Smooth muscle cell (in vitro differentiated cells): ENCODE results near the gene KCNMB1. TPM values are rescaled to one million over a fixed set of nuclear protein-coding genes. Genes with fewer than 3 reads are reported as not detected.

ENCODE experiments used
- DNase-seq: peaks from one replicate; lab custom pipeline; 2025; ENCODE audit not compliant: unreplicated experiment; lab: John Stamatoyannopoulos, UW
- H2AFZ ChIP-seq: fragments of 200-600 bp; sonication (generic); 2 replicates; pipeline ENCODE4 v1.6.0; 2016; ENCODE audit warnings: antibody characterized with exemption, low read depth, mild to moderate bottlenecking
- H3F3A ChIP-seq: fragments of 200-600 bp; sonication (generic); 2 replicates; pipeline ENCODE4 v1.6.0; 2017; ENCODE audit warnings: antibody characterized with exemption, low read depth
- H3K27ac ChIP-seq: fragments of 200-600 bp; sonication (generic); 2 replicates; pipeline ENCODE4 v1.5.1; 2016; ENCODE audit warnings: low read depth, mild to moderate bottlenecking
- H3K27me3 ChIP-seq: fragments of 200-600 bp; sonication (generic); 2 replicates; pipeline ENCODE4 v1.6.1; 2016; ENCODE audit warnings: low read depth, mild to moderate bottlenecking
- H3K36me3 ChIP-seq: fragments of 200-600 bp; sonication (generic); 2 replicates; pipeline ENCODE4 v1.5.1; 2016; ENCODE audit warnings: low read depth
- H3K4me1 ChIP-seq: fragments of 200-600 bp; sonication (generic); 2 replicates; pipeline ENCODE4 v1.5.1; 2016; ENCODE audit warnings: low read depth
- H3K4me2 ChIP-seq: fragments of 200-600 bp; sonication (generic); 2 replicates; pipeline ENCODE4 v1.6.0; 2016; ENCODE audit warnings: mild to moderate bottlenecking
- H3K4me3 ChIP-seq: fragments of 200-600 bp; sonication (generic); 2 replicates; pipeline ENCODE4 v1.5.1; 2016; ENCODE audit warnings: mild to moderate bottlenecking
- H3K79me2 ChIP-seq: fragments of 200-600 bp; sonication (generic); 2 replicates; pipeline ENCODE4 v1.6.0; 2016; ENCODE audit warnings: low read depth, mild to moderate bottlenecking
- H3K9ac ChIP-seq: fragments of 200-600 bp; sonication (generic); 2 replicates; pipeline ENCODE4 v1.6.0; 2016; ENCODE audit warnings: low read depth
- H3K9me3 ChIP-seq: fragments of 200-600 bp; sonication (generic); replicated peaks from 2 replicates; pipeline ENCODE4 v1.5.1; 2016; ENCODE audit warnings: low read depth
- H4K20me1 ChIP-seq: fragments of 200-600 bp; sonication (generic); 2 replicates; pipeline ENCODE4 v1.6.0; 2016; ENCODE audit warnings: low read depth
- CTCF ChIP-seq: fragments of 200-600 bp; sonication (generic); IDR thresholded peaks from 2 replicates; pipeline ENCODE4 v1.5.1; 2017; ENCODE audit warnings: borderline replicate concordance, mild to moderate bottlenecking, antibody characterized with exemption; ENCODE audit not compliant: insufficient read depth, poor library complexity, severe bottlenecking
- WGBS: methylation state at CpG from one replicate; pipeline ENCODE4 v1.1.7; 2016; ENCODE audit warnings: low lambda C conversion rate; 5-methylcytosine and 5-hydroxymethylcytosine counted together
- polyA plus RNA-seq: library from polyadenylated mRNA; unstranded; fragments of >200 nt; fragmentation: Nextera tagmentation; extraction: Ambion mirVana; gene quantifications from 2 replicates; pipeline ENCODE4 v1.2.1, GENCODE V29; 2016
- total RNA-seq: library from RNA; depleted of rRNA; stranded (reverse); fragments of >200 nt; gene quantifications from 2 replicates; pipeline ENCODE4 v1.2.3, GENCODE V29; 2014

Gene KCNMB1
- total and polyA plus RNA-seq, 2 experiments from 2014 or later = 0.54 to 0.63 TPM

- Histone ChIP-seq H3K4me3 (no peak overlapping the region), H2AFZ (no peak overlapping the region), H3K79me2 (no peaks in the 10 kb centered on the region), H3K36me3 (no peaks in the 10 kb centered on the region), H3K27ac (no peak overlapping the region), H3K27me3 (no peaks in the 10 kb centered on the region), H3K9ac (no peak overlapping the region), H3K4me1 (peaks cover 12% of the 10 kb centered on the region), H3F3A (no peaks in the 10 kb centered on the region), H3K9me3 (no peaks in the 10 kb centered on the region), H4K20me1 (no peaks in the 10 kb centered on the region), H3K4me2 (no peak overlapping the region)
- WGBS = 96% methylated on average over 9 of the region's 9 CpGs
- no peak for TF ChIP-seq CTCF
- DNase-seq = no peak
These were observed 47.6 kb downstream of the KCNMB1 start for GRCh38 chr5:170341545-170341944.

GRCh38 chr5:170339780-170340167 lies 49.4 kb downstream of the KCNMB1 start:
- Histone ChIP-seq H3K27ac (no peak overlapping the region), H3K27me3 (no peaks in the 10 kb centered on the region), H4K20me1 (no peaks in the 10 kb centered on the region), H3K36me3 (no peaks in the 10 kb centered on the region), H3K4me2 (no peak overlapping the region), H3F3A (peaks cover 4% of the 10 kb centered on the region), H3K9me3 (no peaks in the 10 kb centered on the region), H3K4me1 (peaks cover 16% of the 10 kb centered on the region), H3K79me2 (no peaks in the 10 kb centered on the region), H3K4me3 (no peak overlapping the region), H3K9ac (no peak overlapping the region), H2AFZ (no peak overlapping the region)
- no peak for TF ChIP-seq CTCF
- 85% methylated on average over 1 of the region's 1 CpG for WGBS
- no peak for DNase-seq

GRCh38 chr5:170338933-170339779 lies 50.0 kb downstream of the KCNMB1 start:
- H3K4me2 ChIP-seq = no peak overlapping the region
- 78% methylated on average over 4 of the region's 4 CpGs for WGBS

More at GRCh38 chr5:170338933-170339779, 50.0 kb downstream of the KCNMB1 start:
- Histone ChIP-seq H3K36me3 (no peaks in the 10 kb centered on the region), H3K79me2 (no peaks in the 10 kb centered on the region), H3K27me3 (no peaks in the 10 kb centered on the region), H3K4me1 (peaks cover 22% of the 10 kb centered on the region), H4K20me1 (no peaks in the 10 kb centered on the region), H3K9ac (no peak overlapping the region), H3K4me3 (no peak overlapping the region), H3F3A (peaks cover 10% of the 10 kb centered on the region), H2AFZ (no peak overlapping the region), H3K27ac (no peak overlapping the region), H3K9me3 (no peaks in the 10 kb centered on the region)
- no peak for DNase-seq
- peak; percentile 8 for TF ChIP-seq CTCF
